DMS153 treated with DMSO at 0.1 percent for 48 hours (cell line): Measurements from ENCODE around the gene PITX2.

Source experiments
- DNase-seq: peaks from one replicate; lab custom pipeline; 2025; ENCODE audit not compliant: unreplicated experiment; lab: John Stamatoyannopoulos, UW

PITX2 gene

GRCh38 chr4:110636680-110637407 lies 14.0 kb upstream of the PITX2 start:
- DNase-seq: no peak

DNA sequence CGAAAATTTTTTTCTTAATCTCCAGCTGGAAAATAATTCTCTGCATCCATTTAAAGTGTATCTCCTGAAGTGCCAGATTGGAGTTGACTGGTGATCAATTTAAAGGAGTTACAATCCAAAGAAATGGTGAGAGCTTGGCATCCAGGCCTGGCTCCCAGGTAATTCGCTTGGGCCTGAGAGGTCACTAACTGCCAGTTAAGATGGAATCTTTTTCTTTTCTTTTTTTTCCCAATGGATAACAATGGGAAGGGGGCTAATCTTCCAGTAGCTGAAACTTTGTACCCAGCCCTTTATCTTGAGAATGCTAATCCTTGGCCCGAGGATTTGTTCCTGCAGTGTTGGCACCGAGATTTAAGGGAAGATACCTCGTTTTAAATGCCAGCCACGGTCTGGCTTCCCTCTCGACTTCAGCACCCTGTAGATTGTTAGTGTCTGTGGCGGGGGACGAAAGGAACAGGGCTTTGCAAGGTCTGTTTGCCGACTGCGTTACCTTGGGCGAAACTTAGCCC lies 13.3 kb upstream of the PITX2 start:
- DNase-seq: no peak

DNA sequence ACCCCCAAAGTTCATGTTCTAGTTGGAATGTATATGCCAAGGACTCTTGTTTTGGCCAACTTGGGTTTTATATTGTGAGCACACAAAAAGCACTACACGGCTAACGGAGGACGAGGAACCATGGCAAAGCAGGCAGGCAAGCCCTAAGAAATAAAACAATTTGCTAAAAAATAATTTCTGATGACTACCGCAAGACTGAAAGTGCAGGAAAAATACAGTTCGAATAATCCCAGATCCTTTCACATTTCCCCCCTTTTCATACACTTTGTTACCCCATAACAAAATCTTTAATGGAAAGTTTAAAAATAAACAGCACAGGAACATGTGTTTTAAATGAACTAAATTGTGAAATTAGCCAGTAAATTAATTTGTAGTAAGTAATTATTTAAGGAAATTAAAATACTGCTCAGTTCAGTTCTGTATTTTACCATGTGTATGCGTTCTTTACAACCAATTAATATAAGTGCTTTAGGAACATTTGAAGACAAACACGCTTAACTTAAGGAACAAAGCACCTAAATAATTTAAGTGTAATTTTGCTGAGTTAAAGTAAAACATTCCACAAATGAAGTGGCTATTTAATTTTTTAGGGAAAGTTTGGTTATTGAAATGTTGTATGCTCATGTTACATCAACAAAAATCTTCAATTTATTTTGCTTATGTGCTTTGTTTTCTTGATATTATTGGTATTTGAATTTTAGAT lies 12.4 kb upstream of the PITX2 start:
- DNase-seq: no peak

DNA sequence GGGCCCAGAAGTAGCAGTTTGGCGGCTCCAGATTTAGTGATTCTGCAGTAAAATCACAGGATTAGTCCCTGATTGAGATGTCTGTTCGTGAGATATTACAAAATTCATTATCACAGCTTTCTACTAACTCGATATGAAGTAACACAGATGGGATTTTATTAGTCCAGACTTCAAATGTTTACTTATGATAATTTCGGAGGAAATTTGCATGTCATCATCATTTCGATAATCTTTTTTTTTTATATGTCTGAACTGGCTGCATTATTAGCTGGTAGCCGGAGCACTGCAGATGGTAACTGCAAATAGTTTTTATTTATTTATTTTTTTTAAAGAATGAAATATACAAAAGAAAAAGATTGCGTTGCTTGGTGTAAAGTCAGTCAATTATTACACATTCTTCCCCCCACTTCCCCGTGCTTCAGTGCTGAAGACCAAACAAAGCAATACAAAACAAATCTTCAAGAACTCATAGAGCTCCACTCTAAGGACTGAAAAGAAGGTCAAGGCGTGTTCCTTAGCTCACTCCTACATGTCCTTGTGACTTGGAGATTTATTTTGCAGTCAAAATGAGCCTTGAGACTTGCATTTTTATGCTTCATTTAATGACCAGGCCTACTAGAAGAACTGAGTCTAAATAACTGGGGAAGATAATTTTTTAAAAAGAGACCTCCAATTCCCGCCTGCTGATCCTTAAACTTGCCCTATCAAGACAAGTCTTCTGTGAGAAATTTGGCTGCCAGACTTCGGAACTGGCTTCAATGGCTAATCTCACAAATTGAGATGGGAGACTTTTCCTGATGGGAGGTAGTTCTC lies 11.7 kb upstream of the PITX2 start:
- DNase-seq: no peak

- no peak for DNase-seq
Measured at GRCh38 chr4:110633358-110634341, 10.8 kb upstream of the PITX2 start.

GRCh38 chr4:110632506-110633357 lies 9.9 kb upstream of the PITX2 start:
- no peak for DNase-seq

- no peak for DNase-seq
Measured at GRCh38 chr4:110631584-110632505, 9.0 kb upstream of the PITX2 start.

DNA sequence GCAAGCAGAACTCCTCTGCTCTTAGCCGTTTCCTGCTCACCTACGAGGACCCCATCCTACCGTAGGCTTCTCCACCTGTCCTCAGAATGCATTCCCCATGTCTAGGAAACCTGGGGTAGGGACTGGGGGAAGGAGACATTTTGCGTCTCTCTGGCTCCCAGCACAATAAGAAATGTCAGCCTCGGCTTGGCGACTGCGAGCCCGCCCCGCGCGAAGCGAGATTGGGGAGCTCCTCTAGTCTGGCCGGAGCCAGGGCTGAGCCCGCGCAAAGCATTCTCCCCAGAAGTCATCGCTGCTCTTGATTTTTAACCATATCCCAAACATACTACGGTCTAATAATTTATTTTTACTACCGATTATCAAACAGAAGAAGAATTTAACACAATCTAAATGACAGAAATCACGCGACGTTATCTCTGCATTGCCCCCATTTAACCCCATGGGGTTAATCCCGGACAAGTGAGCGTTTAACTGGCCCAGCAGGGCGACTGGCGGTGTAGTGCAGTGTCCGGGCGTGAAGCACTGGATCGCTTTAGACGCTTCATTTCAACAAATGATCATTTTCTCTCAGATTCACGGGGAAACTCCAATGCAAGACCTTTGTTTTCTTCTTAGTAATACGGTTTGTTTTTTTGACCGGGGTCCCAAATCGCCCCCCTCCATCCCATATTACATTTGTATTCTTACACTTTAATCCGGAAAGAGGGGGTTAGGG lies 8.0 kb upstream of the PITX2 start:
- DNase-seq: no peak

GRCh38 chr4:110629780-110630687 lies 7.2 kb upstream of the PITX2 start:
- no peak for DNase-seq

DNA sequence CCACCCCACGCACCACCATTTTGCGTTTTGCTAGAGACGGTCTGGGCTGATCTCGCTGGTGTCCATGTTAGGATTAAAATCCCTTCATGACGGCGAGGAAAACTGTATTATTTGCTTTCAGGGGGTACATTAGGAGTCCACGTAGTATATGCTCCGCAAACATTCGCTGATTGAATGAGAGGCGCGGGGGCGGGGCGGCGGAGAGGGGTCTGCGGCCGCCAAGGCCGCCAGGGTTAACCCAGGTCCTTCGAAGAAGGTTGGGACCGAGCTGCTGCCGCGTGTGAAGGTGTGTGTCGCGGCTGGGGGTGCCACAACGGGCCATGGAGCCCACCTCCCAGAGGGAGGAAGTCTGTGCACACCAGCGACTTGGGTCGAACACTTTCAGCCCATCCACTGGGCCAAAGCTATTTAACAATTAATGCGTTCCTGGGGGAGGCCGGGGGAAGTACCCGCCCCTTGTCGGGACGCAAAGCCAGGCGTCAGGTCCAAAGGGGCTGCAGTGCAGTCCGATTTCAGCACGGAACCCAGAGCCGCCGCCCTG lies 6.4 kb upstream of the PITX2 start:
- no peak for DNase-seq

DNA sequence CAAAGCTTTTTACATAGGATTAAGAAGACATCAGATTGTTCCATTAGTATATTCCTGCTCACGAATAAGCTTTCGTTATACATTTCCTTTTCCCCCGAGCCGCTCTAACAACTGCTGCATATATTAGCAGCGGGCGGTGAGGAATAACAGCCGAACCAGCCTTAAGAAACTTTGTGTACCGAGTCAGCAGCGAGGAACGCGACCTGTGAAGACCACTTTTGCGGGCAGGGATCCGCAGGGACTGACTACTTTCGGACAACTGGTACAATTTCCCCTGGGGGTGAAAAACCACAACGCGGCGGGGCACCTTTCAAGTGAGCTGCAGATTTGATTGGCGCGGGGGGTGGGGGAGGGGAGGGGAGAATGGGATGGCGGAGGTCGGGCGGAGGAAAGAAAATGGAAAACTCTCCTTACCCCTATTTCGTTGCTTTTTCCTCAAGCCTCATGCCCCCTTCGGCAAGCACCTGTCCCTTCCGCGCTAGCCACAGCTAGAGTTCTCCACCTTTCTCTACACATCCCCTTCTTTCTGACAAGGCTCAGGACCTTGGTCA lies 5.9 kb upstream of the PITX2 start:
- no peak for DNase-seq

GRCh38 chr4:110627977-110628662 lies 5.2 kb upstream of the PITX2 start:
- DNase-seq: no peak

DNA sequence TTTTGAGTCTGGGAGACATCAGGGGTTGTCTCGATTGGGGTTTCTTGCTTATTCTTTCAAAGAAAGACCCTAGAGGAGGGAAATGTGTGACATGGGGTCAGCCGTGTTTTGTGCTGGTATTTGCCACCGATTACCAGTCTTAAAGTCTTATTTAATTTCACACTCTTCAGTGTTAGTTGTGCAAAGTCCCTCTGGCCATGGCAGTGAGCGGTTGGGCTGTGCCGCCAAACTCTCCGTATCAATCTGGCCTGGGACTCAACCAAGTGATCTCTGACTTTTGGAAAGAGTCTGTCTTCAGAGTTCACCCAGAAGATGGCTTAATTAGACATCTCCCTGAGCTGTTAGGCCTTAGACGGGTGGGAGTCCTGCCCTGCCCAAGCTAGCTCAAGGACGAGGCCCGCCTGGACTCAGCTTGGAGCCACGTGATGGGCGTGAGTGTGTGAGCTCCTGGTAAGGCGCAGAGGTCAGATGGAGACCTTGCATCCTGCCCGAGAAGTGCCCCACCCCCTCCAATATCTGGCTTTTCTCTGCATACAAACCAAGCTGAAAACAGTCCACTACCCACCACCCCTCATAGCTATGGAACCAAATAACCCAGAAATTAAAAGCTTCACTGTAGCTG lies 3.8 kb upstream of the PITX2 start:
- no peak for DNase-seq

DNA sequence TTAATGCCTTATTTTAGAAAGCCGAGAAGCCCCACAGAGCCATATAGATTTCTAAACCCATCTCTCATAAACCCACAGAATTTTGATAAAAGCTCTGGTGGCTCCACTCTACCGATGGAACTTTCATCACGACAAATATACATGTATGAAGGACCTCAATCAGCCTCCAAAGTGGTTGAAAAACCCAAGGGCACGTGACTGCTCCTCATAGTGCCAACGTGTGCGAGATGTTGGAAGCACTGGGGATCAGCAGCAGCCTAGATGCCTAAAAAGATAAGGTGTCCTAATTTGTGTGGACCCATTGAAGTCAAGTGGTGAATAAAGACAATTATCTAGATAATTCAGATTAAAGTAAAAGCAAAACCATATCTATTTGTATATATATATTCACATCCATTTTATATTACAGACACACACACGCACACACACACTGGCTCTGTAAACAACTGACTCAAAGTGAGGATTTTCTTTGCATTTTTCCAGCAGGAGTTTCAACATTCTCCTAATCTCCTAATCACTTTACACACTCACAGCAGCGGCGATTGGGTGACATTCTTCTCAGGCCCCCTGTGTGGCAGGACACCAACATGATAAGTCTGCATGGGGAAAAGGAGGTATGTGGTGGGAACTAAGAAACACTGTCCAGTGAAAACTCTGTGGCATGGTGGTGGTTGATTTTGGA lies 2.8 kb upstream of the PITX2 start:
- no peak for DNase-seq
